ENCODE results near the gene LARGE2. TPM values are rescaled to one million over a fixed set of nuclear protein-coding genes. Genes with fewer than 3 reads are reported as not detected.

LARGE2 gene
- total RNA-seq (2022; extraction: Qiagen RNA extraction; ENCODE audit: low read depth): 1.5 to 3.4 TPM (median 2.5 TPM) in 5 replicates

GRCh38 chr11:45922425-45923082, at the start of gene LARGE2:
TSS of gene LARGE2 (plus strand) at chr11:45922656. CDS start at chr11:45922883, 227 bp downstream.

GRCh38 chr11:45885274-45885920, 37.1 kb upstream of the LARGE2 start, which contains the start of gene MAPK8IP1:
TSS of gene MAPK8IP1 (plus strand) at chr11:45885651. CDS start at chr11:45885821, 170 bp downstream.

GRCh38 chr11:45906965-45907611, 15.4 kb upstream of the LARGE2 start, which contains the start of gene FREY1:
TSS of gene FREY1 (minus strand) at chr11:45907271. CDS start at chr11:45907245, 26 bp downstream.

GRCh38 chr11:45917623-45918330, 4.7 kb upstream of the LARGE2 start, which contains the start of gene PEX16:
TSS of gene PEX16 (minus strand) at chr11:45917877. CDS start at chr11:45917811, 66 bp downstream.

Other genes starting within 250 kb of the LARGE2 start
- gene SLC35C1, start 117.5 kb upstream of the LARGE2 start, total RNA-seq (2022; extraction: Qiagen RNA extraction; ENCODE audit: low read depth): 28.2 to 31.8 TPM (median 29.5 TPM) in 5 replicates
- gene CRY2, start 75.2 kb upstream of the LARGE2 start, total RNA-seq (2022; extraction: Qiagen RNA extraction; ENCODE audit: low read depth): 2.9 to 4.0 TPM (median 3.3 TPM) in 5 replicates
- 5.6 to 6.9 TPM (median 6.2 TPM) in 5 replicates for gene MAPK8IP1, start 37.0 kb upstream of the LARGE2 start, total RNA-seq (2022; extraction: Qiagen RNA extraction; ENCODE audit: low read depth)
- 0.35 to 0.70 TPM (median 0.45 TPM) in 5 replicates for gene FREY1, start 15.4 kb upstream of the LARGE2 start, total RNA-seq (2022; extraction: Qiagen RNA extraction; ENCODE audit: low read depth)
- 15.5 to 19.4 TPM (median 17.0 TPM) in 5 replicates for gene PEX16, start 4.8 kb upstream of the LARGE2 start, total RNA-seq (2022; extraction: Qiagen RNA extraction; ENCODE audit: low read depth)
- 10.5 to 15.2 TPM (median 13.3 TPM) in 5 replicates for gene PHF21A, start 198.8 kb downstream of the LARGE2 start, total RNA-seq (2022; extraction: Qiagen RNA extraction; ENCODE audit: low read depth)